Activated CD4-positive, alpha-beta T cell treated with anti-CD3 and anti-CD28 coated beads, Interleukin-2, amount 50 U/mL, for 24 hours (primary cell): ENCODE measurements around the gene KIAA0232.

Source experiments
- DNase-seq, 2 donors: peaks; one replicate each; pipeline ENCODE4 v3.0.0-alpha.2; 2020; ENCODE audit warnings: low read depth in 1 of 2, low spot score in 1 of 2

KIAA0232 gene

DNA sequence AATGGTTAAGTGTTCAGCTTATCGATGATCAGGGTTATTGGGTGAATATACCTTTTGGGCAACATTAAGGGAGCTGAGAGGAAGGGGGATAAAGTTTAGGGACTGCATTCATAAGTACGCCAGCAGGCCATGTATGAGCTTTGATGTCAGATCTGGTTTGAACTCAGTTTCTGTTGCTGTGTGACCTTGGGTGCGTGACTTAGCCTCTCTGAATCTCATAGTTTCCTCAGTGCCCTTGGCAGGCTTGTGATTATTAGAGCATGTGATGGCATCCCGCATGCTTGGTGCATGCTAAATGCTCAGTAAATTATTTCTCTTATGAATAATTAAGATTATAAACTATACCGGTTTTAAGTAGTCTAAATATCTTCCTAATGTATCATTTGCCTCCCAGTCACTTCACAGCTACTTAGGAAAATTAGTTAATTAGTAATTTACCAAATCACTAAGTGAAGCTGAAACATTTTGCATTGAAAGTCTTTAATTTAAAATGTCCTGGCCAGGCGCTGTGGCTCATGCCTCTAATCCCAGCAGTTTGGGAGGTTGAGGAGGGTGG, 130.9 kb downstream of the KIAA0232 start:
- no peak for DNase-seq

DNA sequence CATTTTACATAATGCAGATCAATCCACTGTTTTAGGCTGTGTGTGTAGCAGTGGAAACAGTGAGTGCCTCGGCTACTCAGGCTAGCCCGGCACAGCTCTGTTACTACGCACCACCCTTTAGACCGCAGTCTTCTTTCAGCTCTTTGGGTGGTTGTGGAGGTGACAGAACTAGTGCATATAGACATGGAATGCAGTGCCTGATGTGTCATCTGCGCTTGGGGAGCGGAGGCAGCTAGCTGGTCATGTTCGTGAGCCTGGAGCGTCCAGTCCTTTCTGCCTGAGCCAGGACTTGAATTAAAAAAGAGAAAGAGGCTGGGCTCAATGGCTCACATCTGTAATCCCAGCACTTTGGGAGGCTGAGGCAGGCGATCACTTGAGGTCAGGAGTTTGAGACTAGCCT, 131.9 kb downstream of the KIAA0232 start:
- DNase-seq = no peak

DNA sequence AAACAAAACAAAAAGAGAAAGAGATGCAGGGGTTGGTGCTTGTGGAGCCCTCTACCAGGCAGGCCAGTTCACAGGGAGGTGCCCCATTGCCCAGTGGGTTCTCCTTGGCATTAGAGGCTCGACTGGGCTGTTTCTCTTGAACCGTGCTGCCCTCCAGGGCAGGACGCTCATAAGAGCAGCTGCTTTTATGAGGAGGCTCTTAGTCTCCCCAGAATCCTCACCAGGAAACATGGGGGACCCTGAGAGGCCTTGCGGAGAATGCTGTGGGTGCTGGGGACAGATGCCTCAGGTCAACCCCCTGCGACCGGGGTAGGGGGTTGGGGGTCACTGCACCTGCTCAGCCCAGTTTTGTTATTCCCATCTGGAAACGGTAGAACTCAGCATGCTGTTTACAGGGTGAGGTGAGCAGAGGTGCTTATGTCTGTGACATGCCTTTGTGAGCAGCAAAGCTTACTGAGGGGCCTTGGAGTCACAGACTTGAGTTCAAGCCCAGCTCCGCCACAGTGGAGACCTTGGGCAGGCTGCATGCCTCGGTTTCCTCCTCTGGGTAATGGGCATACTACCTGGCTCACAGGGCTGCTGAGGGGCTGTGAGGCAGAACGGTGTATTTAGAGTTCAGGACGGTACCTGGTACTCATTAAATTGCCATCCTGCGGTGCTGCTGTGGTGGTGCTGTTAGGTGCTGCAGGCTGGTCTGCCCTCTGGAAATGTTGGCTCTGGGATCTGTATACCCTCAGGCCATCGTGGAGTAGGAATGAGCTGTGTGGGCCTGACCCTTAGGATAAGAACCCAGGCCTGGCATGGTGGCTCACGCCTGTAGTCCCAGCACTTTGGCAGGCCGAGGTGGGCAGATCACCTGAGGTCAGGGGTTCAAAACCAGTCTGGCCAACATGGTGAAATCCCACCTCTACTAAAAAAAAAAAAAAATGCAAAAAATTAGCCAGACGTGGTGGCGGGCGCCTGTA, 132.8 kb downstream of the KIAA0232 start:
- DNase-seq = no peak

- no peak for DNase-seq
These were observed 133.6 kb downstream of the KIAA0232 start for GRCh38 chr4:6916069-6916586.

GRCh38 chr4:6916587-6917460, 134.3 kb downstream of the KIAA0232 start:
- DNase-seq = no peak

GRCh38 chr4:6917461-6918271, 135.1 kb downstream of the KIAA0232 start:
- no peak for DNase-seq

DNA sequence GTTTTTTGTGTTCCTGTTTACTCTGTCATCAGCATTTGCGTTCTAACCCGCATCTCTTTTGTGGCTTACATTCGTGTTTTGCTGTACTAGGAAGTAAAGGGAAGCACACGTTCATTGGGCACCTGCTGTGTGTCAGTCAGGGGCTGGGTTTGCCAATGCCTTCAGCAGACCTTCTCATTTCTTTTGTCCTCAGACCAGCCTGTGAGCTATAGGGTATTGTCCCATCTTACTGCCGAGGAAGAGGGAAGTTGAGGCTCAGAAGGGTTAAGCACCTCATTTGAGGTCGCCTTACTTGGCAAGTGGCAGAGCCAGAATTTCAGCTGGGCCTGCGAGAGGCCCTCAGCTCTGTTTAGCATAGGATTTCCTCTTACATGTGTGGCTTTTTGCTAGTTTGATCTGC, 135.8 kb downstream of the KIAA0232 start:
- DNase-seq = no peak

DNA sequence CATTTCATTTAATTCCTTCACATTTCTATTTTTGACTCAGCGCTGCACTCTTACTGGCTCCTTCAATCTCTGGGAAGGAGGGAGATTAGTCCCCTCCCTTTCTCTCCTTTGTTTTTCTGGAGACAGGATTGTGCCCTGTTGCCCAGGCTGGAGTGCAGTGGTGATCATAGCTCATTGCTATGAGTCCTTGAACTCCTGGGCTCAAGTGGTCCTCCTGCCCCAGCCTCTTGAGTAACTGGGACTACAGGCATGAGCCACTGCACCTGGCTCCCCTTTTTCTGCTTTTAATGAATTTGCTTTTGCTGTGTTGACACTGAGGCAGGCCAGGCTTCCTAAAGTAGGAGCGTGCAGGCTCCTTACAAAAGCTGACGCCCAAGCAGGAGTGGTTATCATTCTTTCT, 137.6 kb downstream of the KIAA0232 start:
- no peak for DNase-seq

GRCh38 chr4:6923507-6923906, 141.0 kb downstream of the KIAA0232 start:
- DNase-seq = no peak

GRCh38 chr4:6924361-6924779, 141.8 kb downstream of the KIAA0232 start:
- DNase-seq = no peak

DNA sequence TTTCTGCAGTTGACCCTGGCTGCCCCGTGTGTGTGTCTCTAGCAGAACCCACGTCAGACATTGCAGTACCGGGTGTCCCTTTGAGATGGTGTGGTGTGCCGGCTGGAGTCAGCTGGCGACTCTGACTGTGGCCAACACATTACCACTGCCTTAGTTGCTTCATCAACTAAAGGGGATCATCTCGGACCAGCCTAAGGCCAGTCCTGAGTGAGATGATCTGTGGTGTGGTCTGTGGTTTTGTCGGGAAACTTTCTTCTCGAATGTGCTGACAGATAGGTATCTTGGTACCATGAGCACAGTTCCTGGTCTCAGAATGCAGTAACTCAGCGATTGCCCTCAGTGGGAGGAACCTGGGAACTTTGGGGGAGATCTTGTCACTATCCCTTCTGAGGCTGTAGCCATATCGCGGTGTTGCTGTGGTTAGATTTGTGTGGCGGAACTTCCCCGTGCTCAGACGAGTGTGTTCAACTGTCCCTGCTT, 142.9 kb downstream of the KIAA0232 start:
- DNase-seq = no peak

GRCh38 chr4:6926081-6926480, 143.6 kb downstream of the KIAA0232 start:
- no peak for DNase-seq

GRCh38 chr4:6926681-6927478, 144.4 kb downstream of the KIAA0232 start:
- no peak for DNase-seq

DNA sequence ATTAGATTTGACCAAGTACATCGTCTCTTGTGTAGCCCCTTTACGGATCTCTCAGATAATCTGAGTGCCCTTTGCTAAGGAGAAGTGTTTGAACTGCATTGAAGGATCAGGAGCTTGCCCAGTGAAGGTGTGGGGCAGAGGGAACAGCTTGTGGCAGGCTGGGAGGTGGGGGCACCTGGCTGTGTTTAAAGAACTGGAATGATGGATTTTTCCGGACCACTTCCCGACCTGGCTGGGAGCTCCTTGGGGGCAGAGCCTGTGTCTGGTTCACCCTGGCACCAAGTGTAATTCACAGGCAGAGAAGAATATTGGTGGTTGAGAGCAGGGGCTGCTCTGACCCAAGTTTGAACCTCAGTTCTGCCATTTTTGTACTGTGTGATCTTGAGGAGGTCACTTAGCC, 145.6 kb downstream of the KIAA0232 start:
- no peak for DNase-seq

DNA sequence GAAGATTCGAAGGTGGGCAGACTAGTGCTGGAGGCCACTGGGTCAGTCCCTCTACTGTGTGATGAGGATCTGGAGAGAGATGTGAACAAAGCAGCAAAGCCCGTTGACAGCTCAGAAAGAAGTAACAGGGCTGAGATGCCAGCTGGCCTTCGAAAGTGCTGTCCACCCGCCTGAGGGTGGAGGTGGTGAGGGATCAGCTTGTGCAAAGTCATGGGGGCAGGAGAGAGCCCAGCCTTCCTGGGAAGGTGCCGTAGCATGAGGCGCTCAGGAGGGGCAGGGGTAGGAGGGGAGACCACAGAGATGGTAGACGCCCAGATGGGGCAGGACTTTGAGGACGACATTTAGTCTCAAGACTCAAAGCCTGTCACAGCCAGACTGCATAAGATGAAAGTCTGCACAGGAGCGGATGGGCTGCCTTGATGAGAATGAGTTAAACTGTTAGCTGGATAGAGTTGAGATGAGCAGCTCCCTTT, 146.8 kb downstream of the KIAA0232 start:
- no peak for DNase-seq

GRCh38 chr4:6929812-6930464, 147.4 kb downstream of the KIAA0232 start:
- no peak for DNase-seq

GRCh38 chr4:6932475-6932874, 149.9 kb downstream of the KIAA0232 start:
- DNase-seq = no peak

DNA sequence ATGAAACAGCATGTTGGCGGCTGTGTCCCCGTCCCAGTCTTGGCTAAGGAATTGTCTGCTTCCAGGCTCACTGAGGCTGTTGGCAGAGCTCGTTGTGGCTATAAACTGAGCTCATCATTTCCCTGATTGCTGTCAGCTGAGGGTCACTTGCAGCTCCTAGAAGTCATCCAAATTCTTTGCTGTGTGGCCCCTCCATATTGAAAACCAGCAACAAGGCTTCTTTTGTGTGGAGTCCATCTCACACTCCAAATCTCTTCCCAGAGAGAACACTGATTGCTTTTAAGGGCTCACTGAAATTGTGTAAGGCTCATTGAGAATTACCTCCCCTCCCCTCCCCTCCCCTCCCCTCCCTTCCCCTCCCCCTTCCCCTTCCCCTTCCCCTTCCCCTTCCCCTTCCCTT, 150.4 kb downstream of the KIAA0232 start:
- no peak for DNase-seq
